Measurements from ENCODE around the gene MUS81. TPM values are rescaled to one million over a fixed set of nuclear protein-coding genes. Genes with fewer than 3 reads are reported as not detected.

MUS81 gene
- total RNA-seq, 1 donor from 2014 or later: 71.8 TPM

- DNase-seq (ENCODE audit: low read depth): no peak
- H3K4me3 ChIP-seq (ENCODE audit: low read depth, low read length): no peak overlapping the region
- no peak for TF ChIP-seq CTCF (conservative IDR thresholded peaks at IDR 0.05; ENCODE audit: low read depth, low read length)
Measured at GRCh38 chr11:65849366-65849765, 10.9 kb upstream of the MUS81 start.

- no peak for TF ChIP-seq CTCF (conservative IDR thresholded peaks at IDR 0.05; ENCODE audit: low read depth, low read length)
- H3K4me3 ChIP-seq (ENCODE audit: low read depth, low read length): no peak overlapping the region
- no peak for DNase-seq (ENCODE audit: low read depth)
Measured at GRCh38 chr11:65849771-65850216, 10.4 kb upstream of the MUS81 start.

- no peak for TF ChIP-seq CTCF (conservative IDR thresholded peaks at IDR 0.05; ENCODE audit: low read depth, low read length)
- H3K4me3 ChIP-seq (ENCODE audit: low read depth, low read length): no peak overlapping the region
- DNase-seq (ENCODE audit: low read depth): no peak
Measured at GRCh38 chr11:65850217-65851082, 9.8 kb upstream of the MUS81 start.

GRCh38 chr11:65851083-65851579 is 9.1 kb upstream of the MUS81 start:
- no peak for DNase-seq (ENCODE audit: low read depth)
- no peak overlapping the region for H3K4me3 ChIP-seq (ENCODE audit: low read depth, low read length)
- TF ChIP-seq CTCF (conservative IDR thresholded peaks at IDR 0.05; ENCODE audit: low read depth, low read length): peak; percentile 58

GRCh38 chr11:65851811-65852507 is 8.3 kb upstream of the MUS81 start:
- no peak for DNase-seq (ENCODE audit: low read depth)
- no peak overlapping the region for H3K4me3 ChIP-seq (ENCODE audit: low read depth, low read length)
- no peak for TF ChIP-seq CTCF (conservative IDR thresholded peaks at IDR 0.05; ENCODE audit: low read depth, low read length)

- H3K4me3 ChIP-seq (ENCODE audit: low read depth, low read length): no peak overlapping the region
- no peak for TF ChIP-seq CTCF (conservative IDR thresholded peaks at IDR 0.05; ENCODE audit: low read depth, low read length)
- no peak for DNase-seq (ENCODE audit: low read depth)
Measured at GRCh38 chr11:65852508-65853245, 7.6 kb upstream of the MUS81 start.
